Panc1 (cell line): ENCODE measurements around the gene AVL9. TPM values are rescaled to one million over a fixed set of nuclear protein-coding genes. Genes with fewer than 3 reads are reported as not detected.

Experiments
- ATAC-seq: fragments of 200-7000 bp; cut with Tn5 transposase; 2 replicates; pipeline ENCODE4 v1.9.1; 2020; ENCODE audit warnings: mild to moderate bottlenecking, moderate library complexity
- BruUV-seq: library from RNA; stranded (reverse); fragments of 400-500 nt; replicated peaks from 2 replicates; lab custom pipeline; 2021; lab: Mats Ljungman, UMichigan
- CTCF ChIA-PET: fragments of 300-600 bp; sonication (Branson Sonifier 250); formaldehyde crosslinking; loops from one replicate; lab custom pipeline; 2022; ENCODE audit warnings: antibody characterized with exemption; lab: Charles Lee
- POLR2A ChIA-PET: fragments of 300-600 bp; sonication (Branson Sonifier 250); formaldehyde crosslinking; loops from one replicate; lab custom pipeline; 2022; ENCODE audit warnings: antibody characterized with exemption; lab: Charles Lee
- DNase-seq: peaks from one replicate; pipeline ENCODE4 v3.0.0-alpha.2; 2010; ENCODE audit warnings: low read depth, low spot score
- H3K27ac ChIP-seq: 2 replicates; pipeline ENCODE4 v1.5.1; 2011; ENCODE audit warnings: mild to moderate bottlenecking, low read length, inconsistent platforms
- H3K27me3 ChIP-seq: fragments of 200-500 bp; sonication (Bioruptor generic); 2 replicates; pipeline ENCODE4 v1.6.0; 2014; ENCODE audit warnings: low read length, inconsistent platforms; ENCODE audit not compliant: control insufficient read depth, insufficient read depth
- H3K36me3 ChIP-seq: fragments of 200-500 bp; sonication (Bioruptor generic); 2 replicates; pipeline ENCODE4 v1.5.1; 2014; ENCODE audit warnings: inconsistent platforms, mild to moderate bottlenecking, low read length, moderate library complexity; ENCODE audit not compliant: control insufficient read depth, insufficient read depth
- H3K4me1 ChIP-seq: 2 replicates; pipeline ENCODE4 v1.5.1; 2011; ENCODE audit warnings: inconsistent platforms, mild to moderate bottlenecking, low read length, moderate library complexity; ENCODE audit not compliant: control insufficient read depth, insufficient read depth
- H3K4me3 ChIP-seq, 2 experiments: 2 replicates each; pipeline ENCODE4 v1.5.1; 2011 to 2012; ENCODE audit warnings: low read depth in 2 of 2, low read length in 2 of 2, mild to moderate bottlenecking in 2 of 2, inconsistent platforms in 1 of 2, moderate library complexity in 1 of 2
- H3K9me3 ChIP-seq: fragments of 200-500 bp; sonication (Bioruptor generic); 2 replicates; pipeline ENCODE4 v1.5.1; 2014; ENCODE audit warnings: low read depth, mild to moderate bottlenecking, inconsistent platforms, low read length, moderate library complexity; ENCODE audit not compliant: control insufficient read depth, insufficient read depth
- POLR2AphosphoS5 ChIP-seq: IDR thresholded peaks from 2 replicates; pipeline ENCODE4 v1.6.1; 2012; ENCODE audit warnings: mild to moderate bottlenecking, low read depth, low read length, moderate library complexity
- SIN3A ChIP-seq: IDR thresholded peaks from 2 replicates; pipeline ENCODE4 v1.6.1; 2012; ENCODE audit warnings: low read depth, mild to moderate bottlenecking, low read length, moderate library complexity, borderline replicate concordance; ENCODE audit not compliant: insufficient read depth
- TCF7L2 ChIP-seq: IDR thresholded peaks from 2 replicates; pipeline ENCODE4 v1.6.1; 2011; ENCODE audit warnings: mild to moderate bottlenecking, low read depth, low read length, inconsistent platforms
- in situ Hi-C: cut with HindIII; loops from 2 replicates; pipeline ENCODE4 v1.10.0; 2016; ENCODE audit warnings: low sequenced_read_pairs, low pct_unique_long_range_greater_than_20kb
- intact Hi-C: fragments of 100-400 bp; cut with micrococcal nuclease; formaldehyde crosslinking; loops from one replicate; pipeline ENCODE4 v1.10.0; 2022; ENCODE audit not compliant: unreplicated experiment
- total RNA-seq: library from RNA; stranded (reverse); gene quantifications from one replicate; pipeline ENCODE4 v1.2.1, GENCODE V29; 2021; ENCODE audit not compliant: unreplicated experiment
- TF ChIP-seq, protein P1 (sequence below): fragments of 450-650 bp; IDR thresholded peaks from 2 replicates; pipeline ENCODE4 v1.5.1; 2017; ENCODE audit warnings: mild to moderate bottlenecking
- TF ChIP-seq, protein P2 (sequence below), 2 experiments: IDR thresholded peaks; 2 replicates each; pipeline ENCODE4 v1.6.1; 2011 to 2012; ENCODE audit warnings: low read depth in 2 of 2, control low read depth in 1 of 2, low read length in 1 of 2, mild to moderate bottlenecking in 1 of 2, moderate library complexity in 1 of 2; ENCODE audit not compliant: insufficient read depth in 1 of 2

The AVL9 gene
- total RNA-seq, 1 experiment from 2014 or later = 66.6 TPM

DNA sequence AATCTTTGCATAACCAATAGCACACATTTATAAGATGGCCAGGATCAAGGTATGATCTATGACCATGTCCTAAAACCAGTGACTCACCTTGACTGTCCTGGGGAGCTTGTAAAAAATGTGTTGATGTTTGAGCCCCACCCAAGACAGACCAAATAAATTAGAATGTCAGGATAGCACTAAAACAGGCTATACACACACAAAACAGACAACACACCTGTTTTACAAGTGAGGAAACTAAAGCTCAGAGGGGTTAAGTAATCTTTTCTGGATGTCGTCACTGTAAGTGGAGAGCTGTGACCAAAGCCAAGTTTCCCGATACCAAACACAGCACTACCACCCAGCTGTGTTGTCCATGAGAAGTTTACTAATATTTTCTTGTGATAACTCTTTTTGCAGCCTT is 84.5 kb downstream of the AVL9 start:
- Histone ChIP-seq H3K36me3 (peaks cover 63% of the 10 kb centered on the region), H3K27ac (no peak overlapping the region), H3K9me3 (no peaks in the 10 kb centered on the region), H3K27me3 (no peaks in the 10 kb centered on the region), H3K4me1 (no peaks in the 10 kb centered on the region), H3K4me3 (no peak overlapping the region)
- in situ Hi-C loops = no loop called here
- intact Hi-C loops = no loop called here
- DNase-seq (no peak), ATAC-seq (no peak)
- BruUV-seq = no TSS peak
- POLR2A ChIA-PET = no interaction called here
- no peak for TF ChIP-seq SIN3A
- no peak for TF ChIP-seq TCF7L2
- TF ChIP-seq, protein P1, sequence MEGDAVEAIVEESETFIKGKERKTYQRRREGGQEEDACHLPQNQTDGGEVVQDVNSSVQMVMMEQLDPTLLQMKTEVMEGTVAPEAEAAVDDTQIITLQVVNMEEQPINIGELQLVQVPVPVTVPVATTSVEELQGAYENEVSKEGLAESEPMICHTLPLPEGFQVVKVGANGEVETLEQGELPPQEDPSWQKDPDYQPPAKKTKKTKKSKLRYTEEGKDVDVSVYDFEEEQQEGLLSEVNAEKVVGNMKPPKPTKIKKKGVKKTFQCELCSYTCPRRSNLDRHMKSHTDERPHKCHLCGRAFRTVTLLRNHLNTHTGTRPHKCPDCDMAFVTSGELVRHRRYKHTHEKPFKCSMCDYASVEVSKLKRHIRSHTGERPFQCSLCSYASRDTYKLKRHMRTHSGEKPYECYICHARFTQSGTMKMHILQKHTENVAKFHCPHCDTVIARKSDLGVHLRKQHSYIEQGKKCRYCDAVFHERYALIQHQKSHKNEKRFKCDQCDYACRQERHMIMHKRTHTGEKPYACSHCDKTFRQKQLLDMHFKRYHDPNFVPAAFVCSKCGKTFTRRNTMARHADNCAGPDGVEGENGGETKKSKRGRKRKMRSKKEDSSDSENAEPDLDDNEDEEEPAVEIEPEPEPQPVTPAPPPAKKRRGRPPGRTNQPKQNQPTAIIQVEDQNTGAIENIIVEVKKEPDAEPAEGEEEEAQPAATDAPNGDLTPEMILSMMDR = no peak
- TF ChIP-seq, protein P2, sequence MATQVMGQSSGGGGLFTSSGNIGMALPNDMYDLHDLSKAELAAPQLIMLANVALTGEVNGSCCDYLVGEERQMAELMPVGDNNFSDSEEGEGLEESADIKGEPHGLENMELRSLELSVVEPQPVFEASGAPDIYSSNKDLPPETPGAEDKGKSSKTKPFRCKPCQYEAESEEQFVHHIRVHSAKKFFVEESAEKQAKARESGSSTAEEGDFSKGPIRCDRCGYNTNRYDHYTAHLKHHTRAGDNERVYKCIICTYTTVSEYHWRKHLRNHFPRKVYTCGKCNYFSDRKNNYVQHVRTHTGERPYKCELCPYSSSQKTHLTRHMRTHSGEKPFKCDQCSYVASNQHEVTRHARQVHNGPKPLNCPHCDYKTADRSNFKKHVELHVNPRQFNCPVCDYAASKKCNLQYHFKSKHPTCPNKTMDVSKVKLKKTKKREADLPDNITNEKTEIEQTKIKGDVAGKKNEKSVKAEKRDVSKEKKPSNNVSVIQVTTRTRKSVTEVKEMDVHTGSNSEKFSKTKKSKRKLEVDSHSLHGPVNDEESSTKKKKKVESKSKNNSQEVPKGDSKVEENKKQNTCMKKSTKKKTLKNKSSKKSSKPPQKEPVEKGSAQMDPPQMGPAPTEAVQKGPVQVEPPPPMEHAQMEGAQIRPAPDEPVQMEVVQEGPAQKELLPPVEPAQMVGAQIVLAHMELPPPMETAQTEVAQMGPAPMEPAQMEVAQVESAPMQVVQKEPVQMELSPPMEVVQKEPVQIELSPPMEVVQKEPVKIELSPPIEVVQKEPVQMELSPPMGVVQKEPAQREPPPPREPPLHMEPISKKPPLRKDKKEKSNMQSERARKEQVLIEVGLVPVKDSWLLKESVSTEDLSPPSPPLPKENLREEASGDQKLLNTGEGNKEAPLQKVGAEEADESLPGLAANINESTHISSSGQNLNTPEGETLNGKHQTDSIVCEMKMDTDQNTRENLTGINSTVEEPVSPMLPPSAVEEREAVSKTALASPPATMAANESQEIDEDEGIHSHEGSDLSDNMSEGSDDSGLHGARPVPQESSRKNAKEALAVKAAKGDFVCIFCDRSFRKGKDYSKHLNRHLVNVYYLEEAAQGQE (IDR thresholded peaks at IDR 0.05; ENCODE audit: insufficient read depth in 1 of 2, low read depth in 2 of 2, low read length in 1 of 2) = no peak
- TF ChIP-seq POLR2AphosphoS5 = no peak
- CTCF ChIA-PET = no interaction called here

DNA sequence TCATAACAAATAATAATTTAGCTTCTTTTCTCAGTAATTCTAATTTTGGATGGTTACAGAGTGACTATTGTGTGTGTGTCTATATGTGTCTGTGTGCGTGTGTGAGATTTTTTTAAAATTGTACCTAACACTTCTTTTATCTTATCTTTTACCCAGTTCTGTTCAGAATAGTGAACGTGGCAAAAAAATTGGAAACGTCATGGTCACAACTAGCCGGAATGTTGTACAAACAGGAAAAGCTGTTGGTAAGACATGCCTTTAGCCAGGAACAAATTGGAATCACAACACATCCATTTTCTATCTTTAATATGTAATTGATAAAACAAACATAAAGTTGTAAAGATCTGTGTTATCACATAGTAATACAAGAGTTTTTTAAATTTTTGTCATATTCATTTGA is 85.4 kb downstream of the AVL9 start:
- peaks cover 63% of the 10 kb centered on the region for H3K36me3 ChIP-seq

More for the DNA sequence above, 85.4 kb downstream of the AVL9 start:
- ATAC-seq (no peak), DNase-seq (no peak)
- Histone ChIP-seq H3K4me3 (no peak overlapping the region), H3K4me1 (no peaks in the 10 kb centered on the region), H3K9me3 (no peaks in the 10 kb centered on the region), H3K27me3 (no peaks in the 10 kb centered on the region), H3K27ac (no peak overlapping the region)
- ChIA-PET CTCF (no interaction called here), POLR2A (no interaction called here)
- no TSS peak for BruUV-seq
- in situ Hi-C loops (no loop called here), intact Hi-C loops (no loop called here)
- TF ChIP-seq, protein P1 = no peak
- TF ChIP-seq, protein P2 (IDR thresholded peaks at IDR 0.05; ENCODE audit: insufficient read depth in 1 of 2, low read depth in 2 of 2, low read length in 1 of 2) = no peak
- TF ChIP-seq POLR2AphosphoS5 = no peak
- TF ChIP-seq TCF7L2 = no peak
- no peak for TF ChIP-seq SIN3A
